Kidney (tissue), 14 donors: ENCODE results near the gene CACNB2. TPM values are rescaled to one million over a fixed set of nuclear protein-coding genes. Genes with fewer than 3 reads are reported as not detected.

Source experiments
- DNase-seq, 5 donors: peaks; one replicate each; pipeline ENCODE4 v3.0.0-alpha.2; 2013 to 2020
- FAIRE-seq: peaks from 2 replicates; lab custom pipeline; 2012; peaks lifted over from hg19 to GRCh38; lab: Jason Lieb, UNC
- H3K27ac ChIP-seq, 2 donors: one replicate each; pipeline ENCODE4 v1.7.0; 2013; ENCODE audit warnings: low read depth in 2 of 2, low read length in 2 of 2, inconsistent platforms in 1 of 2
- H3K27me3 ChIP-seq: one replicate; pipeline ENCODE4 v1.7.1; 2013; ENCODE audit warnings: low read length, inconsistent platforms; ENCODE audit not compliant: control insufficient read depth, insufficient read depth
- H3K36me3 ChIP-seq, 3 donors: one replicate each; pipeline versions ENCODE4 v1.7.0 to v1.7.1; 2013; ENCODE audit warnings: low read length in 3 of 3, control low read depth in 1 of 3, inconsistent platforms in 1 of 3; ENCODE audit not compliant: insufficient read depth in 3 of 3, control insufficient read depth in 2 of 3
- H3K4me1 ChIP-seq, 3 donors: one replicate each; pipeline versions ENCODE4 v1.7.0 to v1.7.1; 2013; ENCODE audit warnings: low read length in 3 of 3, inconsistent platforms in 1 of 3, low read depth in 1 of 3; ENCODE audit not compliant: control insufficient read depth in 2 of 3, insufficient read depth in 2 of 3
- H3K4me3 ChIP-seq, 3 donors: one replicate each; pipeline versions ENCODE4 v1.7.0 to v1.8.1; 2013; ENCODE audit warnings: low read length in 3 of 3, control low read depth in 1 of 3, inconsistent platforms in 1 of 3
- H3K9ac ChIP-seq, 3 donors: one replicate each; pipeline versions ENCODE4 v1.7.0 to v1.7.1; 2013; ENCODE audit warnings: low read length in 3 of 3, control low read depth in 1 of 3, inconsistent platforms in 1 of 3
- H3K9me3 ChIP-seq, 3 donors: one replicate each; pipeline versions ENCODE4 v1.7.0 to v1.7.1; 2013; ENCODE audit warnings: low read length in 3 of 3, control low read depth in 1 of 3, inconsistent platforms in 1 of 3; ENCODE audit not compliant: control insufficient read depth in 2 of 3, insufficient read depth in 1 of 3
- CTCF ChIP-seq: IDR thresholded peaks from 3 replicates; pipeline ENCODE4 v1.5.1; 2012; ENCODE audit warnings: mild to moderate bottlenecking, moderate library complexity, borderline replicate concordance; ENCODE audit not compliant: insufficient read depth; ENCODE audit errors: extremely low read depth
- intact Hi-C: fragments of 100-400 bp; cut with DNase I; formaldehyde crosslinking; loops from one replicate; pipeline ENCODE4 v1.11.1; 2022
- polyA plus RNA-seq: library from polyadenylated mRNA; stranded (reverse); fragments of 350-450 nt; fragmentation: Illumina TruSeq; extraction: RNeasy Lipid Tissue Mini Kit (QIAGEN cat#74804); gene quantifications from one replicate; pipeline ENCODE4 v1.2.3, GENCODE V29; 2014; ENCODE audit warnings: low read depth, low replicate concordance; ENCODE audit not compliant: insufficient read depth
- total RNA-seq: library from RNA; stranded (reverse); fragmentation: NEBNext Ultra II Directional; extraction: Animal tissue kit (Norgen Biotek cat#: 25700); gene quantifications from one replicate; pipeline ENCODE4 v1.2.1, GENCODE V29; 2021
- donor health status: control.
- donor health status: control.
- donor health status: control.
- donor health status: control.
- donor health status: control.
- donor health status: DM: yes; HTN: yes; CAD: no.
- donor health status: Normal renal cell carcinoma (clear cell type).

The CACNB2 gene
- total and polyA plus RNA-seq, 2 donors from 2014 or later = 2.8 TPM

GRCh38 chr10:18436902-18437301 lies 296.7 kb downstream of the CACNB2 start:
- DNase-seq (no peak), FAIRE-seq (no peak)
- TF ChIP-seq CTCF = no peak
- no peak overlapping the region for H3K9ac ChIP-seq
- no peak overlapping the region for H3K4me3 ChIP-seq
- H3K4me1 ChIP-seq = no peaks in the 10 kb centered on the region
- no peaks in the 10 kb centered on the region for H3K9me3 ChIP-seq
- intact Hi-C loops = no loop called here
- no peaks in the 10 kb centered on the region for H3K36me3 ChIP-seq
- H3K27ac ChIP-seq = no peak overlapping the region
- H3K27me3 ChIP-seq = no peaks in the 10 kb centered on the region

- Histone ChIP-seq H3K9me3 (no peaks in the 10 kb centered on the region), H3K4me1 (no peaks in the 10 kb centered on the region), H3K9ac (no peak overlapping the region), H3K27ac (no peak overlapping the region), H3K4me3 (no peak overlapping the region), H3K27me3 (no peaks in the 10 kb centered on the region), H3K36me3 (no peaks in the 10 kb centered on the region)
- FAIRE-seq (no peak), DNase-seq (no peak)
- TF ChIP-seq CTCF = no peak
- intact Hi-C loops = no loop called here
Measured at GRCh38 chr10:18437486-18437885, 297.3 kb downstream of the CACNB2 start.

- H3K27me3 ChIP-seq = no peaks in the 10 kb centered on the region
- H3K27ac ChIP-seq = no peak overlapping the region
- TF ChIP-seq CTCF = no peak
- H3K9ac ChIP-seq = no peak overlapping the region
- H3K9me3 ChIP-seq = no peaks in the 10 kb centered on the region
- DNase-seq (no peak), FAIRE-seq (no peak)
- intact Hi-C loops = no loop called here
- no peaks in the 10 kb centered on the region for H3K36me3 ChIP-seq
- H3K4me1 ChIP-seq = no peaks in the 10 kb centered on the region
- no peak overlapping the region for H3K4me3 ChIP-seq
Measured at GRCh38 chr10:18438361-18439126, 298.3 kb downstream of the CACNB2 start.
